ENCODE results near the gene GRK6.
A peak's percentile ranks its signal among the peaks of the same experiment; 100 is the strongest.

The GRK6 gene

GRCh38 chr5:177455036-177455660, 28.7 kb downstream of the GRK6 start:
- peak; percentile 51 to 65 for DNase-seq

- peak; percentile 85 to 86 for DNase-seq
Observed at GRCh38 chr5:177455661-177456590, 29.4 kb downstream of the GRK6 start.

- no peak for DNase-seq
Observed at GRCh38 chr5:177456591-177456964, 30.1 kb downstream of the GRK6 start.

GRCh38 chr5:177456976-177457851, 30.7 kb downstream of the GRK6 start:
- DNase-seq: peak; percentile 13 to 74

- DNase-seq: no peak
Observed at GRCh38 chr5:177457852-177458681, 31.6 kb downstream of the GRK6 start.

GRCh38 chr5:177458912-177459350, 32.5 kb downstream of the GRK6 start:
- DNase-seq: no peak

GRCh38 chr5:177459357-177459756, 32.9 kb downstream of the GRK6 start:
- no peak for DNase-seq

- DNase-seq: no peak
Observed at GRCh38 chr5:177459819-177460628, 33.5 kb downstream of the GRK6 start.

GRCh38 chr5:177462021-177462670, 35.7 kb downstream of the GRK6 start:
- no peak for DNase-seq

- DNase-seq: no peak
Observed at GRCh38 chr5:177465044-177465443, 38.6 kb downstream of the GRK6 start.

GRCh38 chr5:177466861-177467260, 40.4 kb downstream of the GRK6 start:
- no peak for DNase-seq

- DNase-seq: no peak
Observed at GRCh38 chr5:177467436-177467835, 41.0 kb downstream of the GRK6 start.

GRCh38 chr5:177468329-177468684, 41.8 kb downstream of the GRK6 start:
- DNase-seq: no peak

GRCh38 chr5:177468685-177469628, 42.5 kb downstream of the GRK6 start:
- DNase-seq: no peak

- DNase-seq: no peak
Observed at GRCh38 chr5:177469750-177470525, 43.5 kb downstream of the GRK6 start.

- no peak for DNase-seq
Observed at GRCh38 chr5:177470759-177471536, 44.5 kb downstream of the GRK6 start.

- DNase-seq: no peak
Observed at GRCh38 chr5:177471610-177472356, 45.3 kb downstream of the GRK6 start.
